OCI-LY1 (cell line): ENCODE data around the gene TBC1D8.

Experiments used
- H2AFZ ChIP-seq: fragments of 200-600 bp; sonication (generic), shearing (Covaris generic); 2 replicates; pipeline ENCODE4 v1.6.0; 2014; ENCODE audit warnings: antibody characterized with exemption, mild to moderate bottlenecking, low read length
- H3F3A ChIP-seq: fragments of 200-600 bp; sonication (generic), shearing (Covaris generic); 2 replicates; pipeline ENCODE4 v1.6.0; 2014; ENCODE audit warnings: mild to moderate bottlenecking, antibody characterized with exemption, low read length, moderate library complexity; ENCODE audit not compliant: insufficient read depth
- H3K27ac ChIP-seq: fragments of 200-600 bp; sonication (generic); 2 replicates; pipeline ENCODE4 v1.5.1; 2014; ENCODE audit warnings: low read length, mixed run types, mild to moderate bottlenecking, low read depth; ENCODE audit not compliant: poor library complexity, severe bottlenecking
- H3K27me3 ChIP-seq: fragments of 200-600 bp; sonication (generic); 2 replicates; pipeline ENCODE4 v1.6.0; 2014; ENCODE audit warnings: antibody characterized with exemption, mild to moderate bottlenecking, low read length, moderate library complexity; ENCODE audit not compliant: insufficient read depth
- H3K36me3 ChIP-seq: fragments of 200-600 bp; sonication (generic); 2 replicates; pipeline ENCODE4 v1.6.1; 2014; ENCODE audit warnings: mild to moderate bottlenecking, antibody characterized with exemption, low read length, moderate library complexity, mixed read lengths; ENCODE audit not compliant: insufficient read depth
- H3K4me1 ChIP-seq: fragments of 200-600 bp; sonication (generic); 2 replicates; pipeline ENCODE4 v1.5.1; 2014; ENCODE audit warnings: mild to moderate bottlenecking, low read length, moderate library complexity; ENCODE audit not compliant: insufficient read depth, severe bottlenecking
- H3K4me2 ChIP-seq: fragments of 200-600 bp; sonication (generic), shearing (Covaris generic); 2 replicates; pipeline ENCODE4 v1.6.1; 2014; ENCODE audit warnings: low read length
- H3K4me3 ChIP-seq: fragments of 200-600 bp; sonication (generic); 2 replicates; pipeline ENCODE4 v1.5.1; 2014; ENCODE audit warnings: low read length, low read depth, mild to moderate bottlenecking, mixed read lengths; ENCODE audit not compliant: poor library complexity, severe bottlenecking
- H3K79me2 ChIP-seq: fragments of 200-600 bp; shearing (Covaris generic); 2 replicates; pipeline ENCODE4 v1.6.1; 2016; ENCODE audit warnings: mixed run types, low read length, mixed read lengths; ENCODE audit not compliant: insufficient read depth
- H3K9ac ChIP-seq: fragments of 200-600 bp; sonication (generic), shearing (Covaris generic); 2 replicates; pipeline ENCODE4 v1.6.1; 2014; ENCODE audit warnings: mild to moderate bottlenecking, low read length, mixed read lengths
- H3K9me2 ChIP-seq: fragments of 200-600 bp; sonication (generic), shearing (Covaris generic); 2 replicates; pipeline ENCODE4 v1.6.1; 2014; ENCODE audit warnings: low read depth, mild to moderate bottlenecking, low read length, mixed read lengths
- H3K9me3 ChIP-seq: fragments of 200-600 bp; shearing (Covaris generic); 2 replicates; pipeline ENCODE4 v1.6.1; 2014; ENCODE audit warnings: low read length, mixed read lengths
- H4K20me1 ChIP-seq: fragments of 200-600 bp; sonication (generic), shearing (Covaris generic); 2 replicates; pipeline ENCODE4 v1.6.0; 2016; ENCODE audit warnings: mild to moderate bottlenecking, low read length; ENCODE audit not compliant: insufficient read depth
- CTCF ChIP-seq: fragments of 200-600 bp; sonication (generic), shearing (Covaris generic); IDR thresholded peaks from 2 replicates; pipeline ENCODE4 v1.5.1; 2017; ENCODE audit warnings: mild to moderate bottlenecking, antibody characterized with exemption, low read length, moderate library complexity, mixed read lengths
- EZH2 ChIP-seq: fragments of 200-600 bp; sonication (generic), shearing (Covaris generic); IDR thresholded peaks from 2 replicates; pipeline ENCODE4 v1.8.0; 2017; ENCODE audit warnings: borderline replicate concordance, mixed run types, mild to moderate bottlenecking, antibody characterized with exemption, low read length, moderate library complexity, mixed read lengths

The TBC1D8 gene

GRCh38 chr2:101105654-101106053 lies 45.5 kb downstream of the TBC1D8 start:
- Histone ChIP-seq H3K9me2 (no peaks in the 10 kb centered on the region), H3K9me3 (no peaks in the 10 kb centered on the region), H2AFZ (no peak overlapping the region), H3K27me3 (no peaks in the 10 kb centered on the region), H3K79me2 (no peaks in the 10 kb centered on the region), H3F3A (no peaks in the 10 kb centered on the region), H3K27ac (no peak overlapping the region), H4K20me1 (no peaks in the 10 kb centered on the region), H3K4me1 (no peaks in the 10 kb centered on the region), H3K9ac (no peak overlapping the region), H3K4me3 (no peak overlapping the region), H3K4me2 (no peak overlapping the region), H3K36me3 (no peaks in the 10 kb centered on the region)
- TF ChIP-seq CTCF, result no peak
- no peak for TF ChIP-seq EZH2

- Histone ChIP-seq H3K79me2 (no peaks in the 10 kb centered on the region), H3K36me3 (no peaks in the 10 kb centered on the region), H3K9ac (no peak overlapping the region)
Observed at GRCh38 chr2:101097638-101098037, 53.5 kb downstream of the TBC1D8 start.

GRCh38 chr2:101096619-101097142 lies 54.5 kb downstream of the TBC1D8 start:
- no peaks in the 10 kb centered on the region for H3K4me1 ChIP-seq
- no peak overlapping the region for H3K27ac ChIP-seq
- H3K9me2 ChIP-seq, result no peaks in the 10 kb centered on the region
- H3K79me2 ChIP-seq, result no peaks in the 10 kb centered on the region
- no peak overlapping the region for H3K9ac ChIP-seq
- no peaks in the 10 kb centered on the region for H3F3A ChIP-seq
- no peak overlapping the region for H3K4me3 ChIP-seq
- no peak overlapping the region for H3K4me2 ChIP-seq
- no peak overlapping the region for H2AFZ ChIP-seq
- H3K27me3 ChIP-seq, result no peaks in the 10 kb centered on the region
- H4K20me1 ChIP-seq, result no peaks in the 10 kb centered on the region
- TF ChIP-seq CTCF, result no peak
- TF ChIP-seq EZH2, result no peak
- H3K36me3 ChIP-seq, result no peaks in the 10 kb centered on the region
- H3K9me3 ChIP-seq, result no peaks in the 10 kb centered on the region

More at GRCh38 chr2:101097638-101098037, 53.5 kb downstream of the TBC1D8 start:
- Histone ChIP-seq H3K4me2 (no peak overlapping the region), H3K27ac (no peak overlapping the region), H2AFZ (no peak overlapping the region), H3K9me3 (no peaks in the 10 kb centered on the region), H3K4me3 (no peak overlapping the region), H4K20me1 (no peaks in the 10 kb centered on the region), H3K9me2 (no peaks in the 10 kb centered on the region), H3K4me1 (no peaks in the 10 kb centered on the region), H3F3A (no peaks in the 10 kb centered on the region), H3K27me3 (no peaks in the 10 kb centered on the region)
- TF ChIP-seq EZH2, result no peak
- TF ChIP-seq CTCF, result no peak
